ENCODE results near the gene VDAC2.

The VDAC2 gene

GRCh38 chr10:75226095-75226494 is 15.5 kb downstream of the VDAC2 start:
- no peak for DNase-seq (ENCODE audit: low read depth)
- H3K4me3 ChIP-seq (ENCODE audit: low read depth, low read length) = no peak overlapping the region

DNA sequence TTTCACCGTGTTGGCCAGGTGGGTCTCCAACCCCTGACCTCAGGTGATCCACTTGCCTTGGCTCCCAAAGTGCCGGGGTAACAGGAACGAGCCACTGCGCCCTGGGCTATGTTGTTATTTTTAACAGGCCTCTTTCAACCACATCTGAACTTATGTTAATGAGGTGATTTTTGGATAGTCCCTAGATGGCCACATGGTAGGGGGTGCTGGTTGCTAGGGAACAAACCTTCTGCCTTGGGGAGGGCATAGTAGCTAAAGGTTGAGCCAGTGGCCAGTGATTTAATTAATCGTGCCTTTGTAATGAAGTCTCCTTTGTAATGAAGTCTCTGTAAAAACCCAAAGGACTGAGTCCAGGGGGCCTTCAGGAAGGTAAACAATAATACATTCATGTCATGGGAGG is 16.1 kb downstream of the VDAC2 start:
- no peak for DNase-seq (ENCODE audit: low read depth)
- H3K4me3 ChIP-seq (ENCODE audit: low read depth, low read length) = no peak overlapping the region

DNA sequence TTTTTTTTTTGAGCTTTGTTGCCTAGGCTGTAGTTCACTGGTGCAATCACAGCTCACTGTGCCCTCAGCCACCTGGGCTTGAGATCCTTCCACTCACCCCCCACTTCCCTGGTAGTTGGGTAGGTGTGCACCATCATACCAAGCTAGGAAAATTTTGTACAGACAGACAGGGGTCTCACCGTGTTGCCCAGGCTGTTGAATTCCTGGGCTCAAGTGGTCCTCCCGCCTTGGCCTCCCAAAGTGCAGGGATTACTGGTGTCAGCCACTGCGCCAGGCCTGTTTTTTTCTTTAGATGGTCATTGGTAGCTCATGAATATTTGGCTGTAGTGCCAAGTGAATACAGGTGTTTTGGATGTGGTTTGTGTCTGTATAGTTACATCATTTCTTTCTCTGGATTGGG is 17.7 kb downstream of the VDAC2 start:
- no peak for DNase-seq (ENCODE audit: low read depth)
- no peak overlapping the region for H3K4me3 ChIP-seq (ENCODE audit: low read depth, low read length)

DNA sequence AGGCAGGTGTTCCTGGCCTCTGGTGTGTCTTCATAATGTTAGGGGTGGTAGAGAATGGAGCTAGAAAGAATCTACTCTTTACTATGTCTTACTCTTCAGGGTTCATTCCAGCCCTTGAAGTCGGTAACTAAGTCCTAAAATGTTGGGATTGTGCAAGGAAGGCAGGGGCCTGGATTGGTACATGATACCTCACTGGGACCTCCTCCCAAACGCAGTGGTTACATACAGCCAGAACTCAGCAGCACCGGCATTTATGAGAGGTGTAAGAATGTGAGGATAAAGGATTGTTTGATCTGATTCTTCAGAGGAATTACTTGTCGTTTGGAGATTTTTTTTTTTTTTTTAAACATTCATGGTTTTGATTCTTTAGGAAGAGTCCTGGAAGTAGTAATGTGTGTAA is 18.2 kb downstream of the VDAC2 start:
- no peak for DNase-seq (ENCODE audit: low read depth)
- no peak overlapping the region for H3K4me3 ChIP-seq (ENCODE audit: low read depth, low read length)

DNA sequence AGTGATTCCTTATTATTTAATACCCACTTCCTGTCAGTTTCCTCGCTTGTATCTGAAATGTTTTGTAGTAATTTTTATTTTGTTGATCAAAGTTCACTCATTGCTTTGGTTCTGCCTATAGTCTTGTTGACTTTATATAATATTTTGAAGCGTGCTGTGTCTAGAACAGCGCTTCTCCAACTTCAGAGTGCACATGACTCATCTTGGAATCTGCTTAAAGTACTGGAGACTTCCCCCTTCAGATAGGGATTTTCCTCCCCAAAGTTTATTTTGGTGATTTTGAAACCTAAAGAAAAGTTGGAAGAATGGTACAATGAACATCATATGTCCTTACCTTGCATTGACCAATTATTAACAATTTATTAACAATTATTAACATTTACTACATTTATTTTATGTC is 19.4 kb downstream of the VDAC2 start:
- DNase-seq (ENCODE audit: low read depth) = no peak
- no peak overlapping the region for H3K4me3 ChIP-seq (ENCODE audit: low read depth, low read length)

- DNase-seq (ENCODE audit: low read depth) = peak; percentile 43
Observed at GRCh38 chr10:75230600-75231038, 20.0 kb downstream of the VDAC2 start.

DNA sequence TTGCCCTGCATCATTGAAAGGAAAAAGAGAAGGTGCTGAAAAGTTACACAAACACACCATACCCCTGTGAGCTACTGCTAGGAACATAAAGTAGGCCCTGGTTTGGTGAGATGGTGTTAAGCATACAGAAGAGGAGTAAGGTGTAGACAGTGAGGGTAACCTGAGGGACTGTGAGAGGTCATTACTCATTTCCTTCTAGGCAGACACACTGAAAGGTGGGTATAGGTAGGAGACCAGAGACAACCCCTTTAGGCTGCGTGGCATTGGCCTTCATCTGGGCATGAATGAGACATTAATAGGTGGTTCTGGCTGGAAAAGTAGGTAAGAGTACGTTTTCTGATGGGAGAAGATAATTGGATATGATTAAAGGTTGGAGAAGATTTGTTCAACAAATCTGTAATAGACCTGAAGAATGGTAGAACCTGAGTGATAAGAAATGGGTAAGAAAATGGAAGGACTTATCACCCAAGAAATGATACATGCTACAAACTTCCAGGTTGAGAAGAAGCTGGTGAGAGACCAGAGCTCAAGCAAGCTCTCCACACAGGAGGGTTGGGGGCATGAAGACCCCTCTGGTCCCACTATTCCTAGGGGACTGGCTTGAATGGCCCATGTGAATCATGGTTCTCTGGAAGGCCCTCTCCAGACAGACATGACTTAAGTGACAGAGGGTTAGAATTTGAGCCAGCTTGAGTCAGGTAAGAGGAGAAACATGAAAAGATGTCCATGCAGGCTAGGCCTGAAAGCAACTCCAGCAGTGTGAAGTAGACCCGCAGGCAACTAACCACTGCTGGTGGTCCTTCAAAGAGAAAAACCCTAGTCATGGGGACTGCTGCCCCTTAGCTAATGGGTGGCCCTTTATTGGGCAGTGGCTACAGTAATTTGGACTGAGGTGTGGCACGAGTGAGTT is 21.3 kb downstream of the VDAC2 start:
- no peak overlapping the region for H3K4me3 ChIP-seq (ENCODE audit: low read depth, low read length)
- DNase-seq (ENCODE audit: low read depth) = no peak

More at GRCh38 chr10:75230600-75231038, 20.0 kb downstream of the VDAC2 start:
- H3K4me3 ChIP-seq (ENCODE audit: low read depth, low read length) = no peak overlapping the region

DNA sequence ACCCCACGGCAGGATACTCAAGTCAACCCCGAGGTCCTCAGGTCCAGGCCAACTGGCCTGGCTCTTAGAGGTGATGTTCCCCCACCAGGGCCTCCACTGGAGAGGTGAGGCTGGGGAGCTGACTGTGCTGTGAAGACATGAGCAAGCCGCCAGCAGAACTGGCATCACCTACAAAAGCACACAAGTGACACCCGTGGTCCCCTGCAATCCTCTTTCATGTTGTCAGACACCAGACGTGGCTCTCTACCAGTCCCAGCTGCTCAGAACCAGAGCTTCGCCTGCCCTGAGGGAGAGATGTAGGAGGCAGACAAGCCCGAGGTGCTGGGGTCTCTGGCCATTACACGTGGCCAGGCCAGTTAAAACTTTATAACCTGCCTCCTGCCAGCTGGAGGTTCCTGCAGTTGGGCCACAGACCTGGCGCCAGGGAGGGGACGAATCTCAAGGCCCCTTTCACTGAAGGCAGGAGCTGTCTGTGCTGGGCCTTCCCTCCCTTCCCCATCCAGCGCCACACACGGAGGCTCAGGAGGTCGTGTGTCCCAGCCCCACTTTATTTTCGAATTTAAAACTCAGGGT is 22.9 kb downstream of the VDAC2 start:
- no peak overlapping the region for H3K4me3 ChIP-seq (ENCODE audit: low read depth, low read length)
- DNase-seq (ENCODE audit: low read depth) = no peak

- peak overlapping the region; percentile 63 for H3K4me3 ChIP-seq (ENCODE audit: low read depth, low read length)
- DNase-seq (ENCODE audit: low read depth) = peak; percentile 48
Observed at GRCh38 chr10:75234017-75234682, 23.6 kb downstream of the VDAC2 start.

GRCh38 chr10:75234683-75235374 is 24.2 kb downstream of the VDAC2 start:
- DNase-seq (ENCODE audit: low read depth) = no peak
- peak overlapping the region; percentile 63 for H3K4me3 ChIP-seq (ENCODE audit: low read depth, low read length)

DNA sequence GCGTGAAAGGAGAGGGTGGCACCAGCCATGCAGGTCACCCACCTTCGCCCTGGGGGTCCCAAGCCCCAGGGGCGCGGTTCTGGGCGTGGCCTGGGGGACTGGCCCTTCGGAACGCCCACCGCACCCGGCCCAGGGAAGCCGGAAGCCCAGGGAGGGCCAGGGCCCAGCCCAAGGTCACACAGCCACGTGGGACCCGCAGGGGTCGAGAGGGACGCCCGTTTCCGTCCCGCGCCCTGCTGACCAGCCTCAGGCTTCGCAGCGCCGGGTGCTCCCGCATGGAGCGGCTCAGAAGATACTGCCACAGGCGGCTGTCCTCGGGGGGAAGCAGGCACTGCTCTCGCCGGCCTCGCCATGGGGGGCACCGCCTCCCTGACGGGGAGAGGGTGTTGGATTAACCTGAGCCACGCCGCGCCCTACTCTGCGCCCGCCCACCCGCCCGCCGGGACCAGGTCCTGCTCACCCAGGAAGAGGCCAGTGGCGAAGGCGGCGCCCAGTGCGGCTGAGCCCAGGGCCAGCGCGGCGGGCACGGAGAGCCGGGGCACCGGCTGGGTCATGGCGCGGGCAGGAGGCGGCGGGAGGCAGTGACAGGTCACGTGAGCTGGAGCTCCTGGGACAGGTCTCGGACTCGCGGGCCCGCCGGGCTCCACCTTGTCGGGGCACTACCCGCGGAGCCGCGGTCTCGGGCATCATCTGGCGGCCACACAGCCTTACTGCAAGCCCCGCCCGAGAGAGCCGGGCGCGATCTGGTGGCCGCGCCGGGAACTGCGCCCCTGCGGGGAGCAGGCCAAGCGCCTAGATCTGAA is 25.0 kb downstream of the VDAC2 start, which contains the start of gene COMTD1:
COMTD1 (minus strand) TSS at position 583 of the 803 bp plus-strand sequence; CDS start at position 554, 29 bp downstream.
- DNase-seq (ENCODE audit: low read depth) = peak; percentile 38
- H3K4me3 ChIP-seq (ENCODE audit: low read depth, low read length) = peak within 1 kb of the TSS; percentile 63

- no peak for DNase-seq (ENCODE audit: low read depth)
- H3K4me3 ChIP-seq (ENCODE audit: low read depth, low read length) = no peak overlapping the region
Observed at GRCh38 chr10:75236178-75236825, 25.7 kb downstream of the VDAC2 start.

- no peak overlapping the region for H3K4me3 ChIP-seq (ENCODE audit: low read depth, low read length)
- DNase-seq (ENCODE audit: low read depth) = no peak
Observed at GRCh38 chr10:75238182-75239095, 27.8 kb downstream of the VDAC2 start.

- DNase-seq (ENCODE audit: low read depth) = no peak
- H3K4me3 ChIP-seq (ENCODE audit: low read depth, low read length) = no peak overlapping the region
Observed at GRCh38 chr10:75239096-75239790, 28.6 kb downstream of the VDAC2 start.

- no peak overlapping the region for H3K4me3 ChIP-seq (ENCODE audit: low read depth, low read length)
- DNase-seq (ENCODE audit: low read depth) = no peak
Observed at GRCh38 chr10:75240329-75241076, 29.9 kb downstream of the VDAC2 start.

- no peak for DNase-seq (ENCODE audit: low read depth)
- H3K4me3 ChIP-seq (ENCODE audit: low read depth, low read length) = no peak overlapping the region
Observed at GRCh38 chr10:75243426-75243825, 32.8 kb downstream of the VDAC2 start.
